Measurements from ENCODE around the gene SERHL2.
"Not testable (repeated sequence)": the region's sequence is repeated elsewhere in the genome, so short reads cannot be mapped to it uniquely, and the experiment has no call there.

Gene SERHL2

GRCh38 chr22:42571068-42571467, 17.3 kb downstream of the SERHL2 start:
- H3K27me3 ChIP-seq (replicated peaks in 2 of 5; ENCODE audit: control insufficient read depth in 4 of 5, insufficient read depth in 5 of 5, low read length in 4 of 5); H3K27ac ChIP-seq (ENCODE audit: insufficient read depth in 1 of 2, low read depth in 1 of 2, low read length in 2 of 2, poor library complexity in 1 of 2, severe bottlenecking in 2 of 2); DNase-seq; CTCF ChIA-PET; H3K9me3 ChIP-seq (ENCODE audit: control extremely low read depth in 1 of 5, control insufficient read depth in 4 of 5, insufficient read depth in 2 of 5, low read depth in 1 of 5, low read length in 4 of 5); H3K4me3 ChIP-seq (ENCODE audit: control insufficient read depth in 1 of 7, extremely low read depth in 1 of 7, insufficient read depth in 4 of 7, low read depth in 2 of 7, low read length in 6 of 7); H3K4me1 ChIP-seq (ENCODE audit: control extremely low read depth in 1 of 4, control insufficient read depth in 4 of 4, insufficient read depth in 4 of 4, low read length in 3 of 4); POLR2A ChIA-PET: not testable (repeated sequence)
- WGBS (ENCODE audit: insufficient coverage), result 98% methylated on average over 8 of the region's 12 CpGs
- peaks cover 0 to 35% (median 16%) of the 10 kb centered on the region in 4 experiments for H3K36me3 ChIP-seq (ENCODE audit: control insufficient read depth in 4 of 4, insufficient read depth in 4 of 4, low read length in 3 of 4)

- H3K4me1 ChIP-seq (ENCODE audit: control extremely low read depth in 1 of 4, control insufficient read depth in 4 of 4, insufficient read depth in 4 of 4, low read length in 3 of 4); DNase-seq; H3K27me3 ChIP-seq (replicated peaks in 2 of 5; ENCODE audit: control insufficient read depth in 4 of 5, insufficient read depth in 5 of 5, low read length in 4 of 5); H3K9me3 ChIP-seq (ENCODE audit: control extremely low read depth in 1 of 5, control insufficient read depth in 4 of 5, insufficient read depth in 2 of 5, low read depth in 1 of 5, low read length in 4 of 5); H3K27ac ChIP-seq (ENCODE audit: insufficient read depth in 1 of 2, low read depth in 1 of 2, low read length in 2 of 2, poor library complexity in 1 of 2, severe bottlenecking in 2 of 2); H3K4me3 ChIP-seq (ENCODE audit: control insufficient read depth in 1 of 7, extremely low read depth in 1 of 7, insufficient read depth in 4 of 7, low read depth in 2 of 7, low read length in 6 of 7); CTCF ChIA-PET; POLR2A ChIA-PET: not testable (repeated sequence)
- WGBS (ENCODE audit: insufficient coverage), result no CpG with 5 or more reads among the region's 1 CpG
- peaks cover 0 to 54% (median 28%) of the 10 kb centered on the region in 4 experiments for H3K36me3 ChIP-seq (ENCODE audit: control insufficient read depth in 4 of 4, insufficient read depth in 4 of 4, low read length in 3 of 4)
Observed at GRCh38 chr22:42574046-42574445, 20.3 kb downstream of the SERHL2 start.

GRCh38 chr22:42574468-42574867, 20.7 kb downstream of the SERHL2 start:
- H3K36me3 ChIP-seq (ENCODE audit: control insufficient read depth in 4 of 4, insufficient read depth in 4 of 4, low read length in 3 of 4), result peaks cover 0 to 53% (median 28%) of the 10 kb centered on the region in 4 experiments

GRCh38 chr22:42575996-42576574, 22.3 kb downstream of the SERHL2 start:
- POLR2A ChIA-PET; DNase-seq; H3K27ac ChIP-seq (ENCODE audit: insufficient read depth in 1 of 2, low read depth in 1 of 2, low read length in 2 of 2, poor library complexity in 1 of 2, severe bottlenecking in 2 of 2); H3K9me3 ChIP-seq (ENCODE audit: control extremely low read depth in 1 of 5, control insufficient read depth in 4 of 5, insufficient read depth in 2 of 5, low read depth in 1 of 5, low read length in 4 of 5); H3K4me1 ChIP-seq (ENCODE audit: control extremely low read depth in 1 of 4, control insufficient read depth in 4 of 4, insufficient read depth in 4 of 4, low read length in 3 of 4); H3K4me3 ChIP-seq (ENCODE audit: control insufficient read depth in 1 of 7, extremely low read depth in 1 of 7, insufficient read depth in 4 of 7, low read depth in 2 of 7, low read length in 6 of 7); H3K27me3 ChIP-seq (replicated peaks in 2 of 5; ENCODE audit: control insufficient read depth in 4 of 5, insufficient read depth in 5 of 5, low read length in 4 of 5); CTCF ChIA-PET: not testable (repeated sequence)
- peaks cover 0 to 46% (median 28%) of the 10 kb centered on the region in 4 experiments for H3K36me3 ChIP-seq (ENCODE audit: control insufficient read depth in 4 of 4, insufficient read depth in 4 of 4, low read length in 3 of 4)
- 99% methylated on average over 9 of the region's 30 CpGs for WGBS (ENCODE audit: insufficient coverage)

More at GRCh38 chr22:42574468-42574867, 20.7 kb downstream of the SERHL2 start:
- H3K4me1 ChIP-seq (ENCODE audit: control extremely low read depth in 1 of 4, control insufficient read depth in 4 of 4, insufficient read depth in 4 of 4, low read length in 3 of 4); CTCF ChIA-PET; POLR2A ChIA-PET; H3K27ac ChIP-seq (ENCODE audit: insufficient read depth in 1 of 2, low read depth in 1 of 2, low read length in 2 of 2, poor library complexity in 1 of 2, severe bottlenecking in 2 of 2); DNase-seq; H3K9me3 ChIP-seq (ENCODE audit: control extremely low read depth in 1 of 5, control insufficient read depth in 4 of 5, insufficient read depth in 2 of 5, low read depth in 1 of 5, low read length in 4 of 5); H3K4me3 ChIP-seq (ENCODE audit: control insufficient read depth in 1 of 7, extremely low read depth in 1 of 7, insufficient read depth in 4 of 7, low read depth in 2 of 7, low read length in 6 of 7); H3K27me3 ChIP-seq (replicated peaks in 2 of 5; ENCODE audit: control insufficient read depth in 4 of 5, insufficient read depth in 5 of 5, low read length in 4 of 5): not testable (repeated sequence)
- WGBS (ENCODE audit: insufficient coverage), result 98% methylated on average over 7 of the region's 21 CpGs

GRCh38 chr22:42577141-42577540, 23.4 kb downstream of the SERHL2 start:
- H3K36me3 ChIP-seq (ENCODE audit: control insufficient read depth in 4 of 4, insufficient read depth in 4 of 4, low read length in 3 of 4), result peaks cover 0 to 43% (median 28%) of the 10 kb centered on the region in 4 experiments

GRCh38 chr22:42577623-42578240, 24.0 kb downstream of the SERHL2 start:
- Histone ChIP-seq H3K27ac (ENCODE audit: insufficient read depth in 1 of 2, low read depth in 1 of 2, low read length in 2 of 2, poor library complexity in 1 of 2, severe bottlenecking in 2 of 2) (no peak overlapping the region), H3K4me3 (ENCODE audit: control insufficient read depth in 1 of 7, extremely low read depth in 1 of 7, insufficient read depth in 4 of 7, low read depth in 2 of 7, low read length in 6 of 7) (no peak overlapping the region), H3K27me3 (replicated peaks in 2 of 5; ENCODE audit: control insufficient read depth in 4 of 5, insufficient read depth in 5 of 5, low read length in 4 of 5) (no peaks in the 10 kb centered on the region), H3K36me3 (ENCODE audit: control insufficient read depth in 4 of 4, insufficient read depth in 4 of 4, low read length in 3 of 4) (peaks cover 0 to 40% (median 24%) of the 10 kb centered on the region in 4 experiments), H3K9me3 (ENCODE audit: control extremely low read depth in 1 of 5, control insufficient read depth in 4 of 5, insufficient read depth in 2 of 5, low read depth in 1 of 5, low read length in 4 of 5) (no peaks in the 10 kb centered on the region), H3K4me1 (ENCODE audit: control extremely low read depth in 1 of 4, control insufficient read depth in 4 of 4, insufficient read depth in 4 of 4, low read length in 3 of 4) (peaks cover 0 to 10% (median 5%) of the 10 kb centered on the region in 4 experiments)
- POLR2A ChIA-PET, result no interaction called here
- DNase-seq, result no peak
- CTCF ChIA-PET, result interaction anchor here (1.3 kb wide), 1 partner anchor 15 kb away, joined by 4 read pairs; no protein-coding TSS in a partner anchor
- WGBS (ENCODE audit: insufficient coverage), result 100% methylated on average over 6 of the region's 15 CpGs

More at GRCh38 chr22:42577141-42577540, 23.4 kb downstream of the SERHL2 start:
- POLR2A ChIA-PET; DNase-seq; H3K9me3 ChIP-seq (ENCODE audit: control extremely low read depth in 1 of 5, control insufficient read depth in 4 of 5, insufficient read depth in 2 of 5, low read depth in 1 of 5, low read length in 4 of 5); H3K4me3 ChIP-seq (ENCODE audit: control insufficient read depth in 1 of 7, extremely low read depth in 1 of 7, insufficient read depth in 4 of 7, low read depth in 2 of 7, low read length in 6 of 7); H3K4me1 ChIP-seq (ENCODE audit: control extremely low read depth in 1 of 4, control insufficient read depth in 4 of 4, insufficient read depth in 4 of 4, low read length in 3 of 4); H3K27ac ChIP-seq (ENCODE audit: insufficient read depth in 1 of 2, low read depth in 1 of 2, low read length in 2 of 2, poor library complexity in 1 of 2, severe bottlenecking in 2 of 2); H3K27me3 ChIP-seq (replicated peaks in 2 of 5; ENCODE audit: control insufficient read depth in 4 of 5, insufficient read depth in 5 of 5, low read length in 4 of 5): not testable (repeated sequence)
- CTCF ChIA-PET, result interaction anchor here (1.3 kb wide), 1 partner anchor 14 kb away, joined by 4 read pairs; no protein-coding TSS in a partner anchor
- 100% methylated on average over 3 of the region's 9 CpGs for WGBS (ENCODE audit: insufficient coverage)

GRCh38 chr22:42580040-42580439, 26.3 kb downstream of the SERHL2 start:
- H3K9me3 ChIP-seq (ENCODE audit: control extremely low read depth in 1 of 5, control insufficient read depth in 4 of 5, insufficient read depth in 2 of 5, low read depth in 1 of 5, low read length in 4 of 5); POLR2A ChIA-PET; H3K27ac ChIP-seq (ENCODE audit: insufficient read depth in 1 of 2, low read depth in 1 of 2, low read length in 2 of 2, poor library complexity in 1 of 2, severe bottlenecking in 2 of 2); H3K27me3 ChIP-seq (replicated peaks in 2 of 5; ENCODE audit: control insufficient read depth in 4 of 5, insufficient read depth in 5 of 5, low read length in 4 of 5); DNase-seq; CTCF ChIA-PET; H3K4me3 ChIP-seq (ENCODE audit: control insufficient read depth in 1 of 7, extremely low read depth in 1 of 7, insufficient read depth in 4 of 7, low read depth in 2 of 7, low read length in 6 of 7): not testable (repeated sequence)
- Histone ChIP-seq H3K4me1 (ENCODE audit: control extremely low read depth in 1 of 4, control insufficient read depth in 4 of 4, insufficient read depth in 4 of 4, low read length in 3 of 4) (peaks cover 0 to 10% (median 5%) of the 10 kb centered on the region in 4 experiments), H3K36me3 (ENCODE audit: control insufficient read depth in 4 of 4, insufficient read depth in 4 of 4, low read length in 3 of 4) (peaks cover 7 to 47% (median 29%) of the 10 kb centered on the region in 4 experiments)
- 93% methylated on average over 2 of the region's 4 CpGs for WGBS (ENCODE audit: insufficient coverage)
